HG03064 (cell line): ENCODE measurements around the gene SELENON.

Experiments
- ATAC-seq: cut with Tn5 transposase; IDR thresholded peaks from one replicate; pipeline ENCODE4 v1.9.1; 2021; ENCODE audit warnings: low read depth; ENCODE audit not compliant: unreplicated experiment

Gene SELENON

GRCh38 chr1:25856856-25857255 is 56.9 kb downstream of the SELENON start:
- no peak for ATAC-seq

GRCh38 chr1:25858494-25858893 is 58.5 kb downstream of the SELENON start:
- ATAC-seq, result no peak

- ATAC-seq, result peak; percentile 76
Measured at GRCh38 chr1:25858906-25859789, 59.2 kb downstream of the SELENON start, which contains the start of gene AUNIP. Gene AUNIP, minus strand, starts transcription at chr1:25859457. Its CDS starts 100 bp downstream, at chr1:25859357.

- ATAC-seq, result no peak
Measured at GRCh38 chr1:25861316-25862286, 61.6 kb downstream of the SELENON start.

GRCh38 chr1:25862785-25863485 is 62.9 kb downstream of the SELENON start:
- ATAC-seq, result no peak

GRCh38 chr1:25863486-25864262 is 63.7 kb downstream of the SELENON start:
- no peak for ATAC-seq

GRCh38 chr1:25864434-25864833 is 64.4 kb downstream of the SELENON start:
- no peak for ATAC-seq

GRCh38 chr1:25866288-25866687 is 66.3 kb downstream of the SELENON start:
- ATAC-seq, result no peak

- ATAC-seq, result no peak
Measured at GRCh38 chr1:25867210-25867991, 67.4 kb downstream of the SELENON start.
